NCI-H69 (cell line): Measurements from ENCODE around the gene F2.
"Not testable (repeated sequence)": the region's sequence is repeated elsewhere in the genome, so short reads cannot be mapped to it uniquely, and the experiment has no call there.

Experiments used
- DNase-seq: peaks from one replicate; lab custom pipeline; 2025; lab: John Stamatoyannopoulos, UW

F2 gene

DNA sequence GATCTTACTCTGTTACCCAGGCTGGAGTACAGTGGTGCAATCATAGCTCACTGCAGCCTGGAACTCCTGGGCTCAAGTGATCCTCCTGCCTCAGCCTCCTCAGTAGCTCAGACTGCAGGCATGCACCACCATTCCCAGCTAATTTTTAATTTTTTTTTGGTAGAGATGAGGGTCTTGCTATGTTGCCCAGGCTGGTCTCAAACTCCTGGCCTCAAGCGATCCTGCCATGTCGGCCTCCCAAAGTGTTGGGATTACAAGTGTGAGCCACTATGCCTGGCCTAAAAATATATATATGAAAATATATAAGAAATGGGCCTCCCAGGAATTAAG lies 1.2 kb upstream of the F2 start:
- DNase-seq: not testable (repeated sequence)

DNA sequence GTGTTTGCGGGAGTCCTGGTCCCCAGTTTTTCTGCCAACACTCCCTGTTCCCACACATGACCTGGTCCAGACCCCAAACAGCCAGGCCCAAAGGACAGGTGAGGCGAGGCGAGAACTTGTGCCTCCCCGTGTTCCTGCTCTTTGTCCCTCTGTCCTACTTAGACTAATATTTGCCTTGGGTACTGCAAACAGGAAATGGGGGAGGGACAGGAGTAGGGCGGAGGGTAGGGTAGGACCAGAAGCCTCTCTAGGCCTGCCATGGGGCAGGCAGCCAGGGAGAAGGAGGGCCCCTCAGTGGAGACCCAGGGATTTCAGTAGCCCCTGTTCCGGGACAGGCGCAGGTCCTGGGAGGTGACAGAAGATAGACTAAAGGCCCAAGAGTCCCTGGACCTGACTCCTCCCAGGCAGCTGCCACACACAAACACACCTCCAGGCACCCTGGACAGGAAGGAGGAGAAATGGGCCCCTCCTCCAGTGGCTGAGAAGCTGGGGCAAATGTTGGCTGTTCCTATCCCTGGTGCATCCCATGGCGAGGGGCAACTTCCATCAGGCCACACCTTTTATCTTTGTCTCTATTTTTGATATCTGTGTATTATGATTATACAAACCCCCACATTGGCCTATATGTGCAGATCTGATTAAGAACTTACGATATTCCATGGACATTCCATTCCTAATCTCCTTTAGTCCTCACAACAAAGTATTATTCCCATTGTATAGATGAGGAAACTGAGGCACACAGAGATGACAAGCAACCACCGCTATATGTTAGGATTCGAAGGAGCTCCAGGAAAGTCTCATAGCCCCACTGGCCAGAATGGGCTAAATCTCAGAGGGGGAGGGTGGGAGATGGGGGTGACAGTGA lies 626 bp upstream of the F2 start:
- DNase-seq: peak; percentile 94

DNA sequence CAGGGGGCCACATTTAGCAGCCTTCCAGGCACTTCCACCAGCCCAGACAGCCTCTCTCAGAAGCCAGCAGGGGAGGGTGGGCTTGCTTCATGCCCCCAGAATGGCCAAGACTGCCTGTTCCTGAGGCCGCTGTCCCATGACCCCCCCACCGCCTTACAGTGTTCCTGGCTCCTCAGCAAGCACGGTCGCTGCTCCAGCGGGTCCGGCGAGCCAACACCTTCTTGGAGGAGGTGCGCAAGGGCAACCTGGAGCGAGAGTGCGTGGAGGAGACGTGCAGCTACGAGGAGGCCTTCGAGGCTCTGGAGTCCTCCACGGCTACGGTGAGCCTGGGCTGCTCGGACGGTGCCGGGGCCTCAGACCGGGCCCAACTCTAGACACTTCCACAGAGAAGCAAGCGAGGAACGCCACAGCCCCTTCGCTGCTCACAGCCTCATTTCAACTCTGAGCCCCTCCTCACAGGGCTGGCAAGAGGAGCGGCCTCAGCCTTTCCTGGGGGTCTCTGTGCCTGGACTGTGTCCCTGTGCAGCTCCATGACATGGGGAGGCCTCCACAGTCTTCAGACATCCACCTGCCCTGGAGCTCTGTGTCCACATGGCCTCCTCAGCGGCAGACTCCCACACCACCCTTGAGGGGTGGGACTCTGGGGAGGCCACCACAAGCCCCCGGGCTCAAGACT lies 668 bp downstream of the F2 start:
- no peak for DNase-seq

DNA sequence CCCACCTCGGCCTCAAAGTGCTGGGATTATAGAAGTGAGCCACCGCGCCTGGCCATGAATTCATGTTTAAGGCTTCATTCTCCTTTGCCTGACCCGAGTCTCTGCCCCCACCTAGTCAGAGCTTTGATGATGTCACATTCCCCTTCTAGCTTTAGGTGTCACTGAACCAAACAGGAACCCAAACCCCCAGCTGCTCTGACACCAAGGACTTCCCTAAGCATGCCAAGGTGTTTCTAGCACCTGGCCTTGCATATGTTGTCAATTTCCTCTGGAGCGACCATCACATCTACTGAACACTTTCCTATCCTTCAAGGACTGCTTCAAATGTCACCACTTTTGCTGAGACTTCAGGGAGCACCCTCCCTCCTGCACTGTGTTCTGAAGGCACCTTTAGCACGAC lies 2.3 kb downstream of the F2 start:
- DNase-seq: no peak

DNA sequence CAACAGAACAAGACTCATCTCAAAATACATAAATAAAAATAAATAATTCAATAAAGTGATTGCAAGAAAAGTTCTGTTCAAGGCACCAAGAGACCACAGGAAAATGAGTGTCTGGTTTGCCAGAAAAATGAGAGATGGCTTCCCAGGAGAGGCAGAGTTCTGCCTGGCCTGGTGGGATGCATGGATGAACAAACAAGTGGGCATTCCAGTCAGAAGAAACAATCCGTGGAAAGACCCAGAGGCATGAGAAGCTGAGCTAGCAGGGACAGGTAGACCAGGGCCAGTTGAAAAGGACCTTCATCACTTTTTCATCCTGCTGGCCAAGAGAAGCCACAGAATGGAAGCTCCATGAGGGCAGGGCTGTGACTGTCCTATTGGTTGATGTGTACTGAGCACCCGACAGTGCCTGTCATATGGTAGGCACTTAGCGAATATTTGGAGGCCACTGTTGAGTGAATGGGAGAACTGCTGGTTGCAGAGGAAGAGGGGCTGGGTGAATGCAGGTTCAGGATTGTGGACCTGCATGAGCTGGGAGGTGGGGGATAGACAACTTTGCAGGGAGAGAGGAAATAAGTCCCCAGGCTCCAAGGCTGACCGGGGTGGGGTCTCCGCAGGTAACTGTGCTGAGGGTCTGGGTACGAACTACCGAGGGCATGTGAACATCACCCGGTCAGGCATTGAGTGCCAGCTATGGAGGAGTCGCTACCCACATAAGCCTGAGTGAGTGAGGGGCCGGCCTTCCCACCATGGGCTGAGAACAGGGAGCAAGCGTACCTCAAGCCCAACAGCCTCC lies 3.7 kb downstream of the F2 start:
- DNase-seq: no peak

DNA sequence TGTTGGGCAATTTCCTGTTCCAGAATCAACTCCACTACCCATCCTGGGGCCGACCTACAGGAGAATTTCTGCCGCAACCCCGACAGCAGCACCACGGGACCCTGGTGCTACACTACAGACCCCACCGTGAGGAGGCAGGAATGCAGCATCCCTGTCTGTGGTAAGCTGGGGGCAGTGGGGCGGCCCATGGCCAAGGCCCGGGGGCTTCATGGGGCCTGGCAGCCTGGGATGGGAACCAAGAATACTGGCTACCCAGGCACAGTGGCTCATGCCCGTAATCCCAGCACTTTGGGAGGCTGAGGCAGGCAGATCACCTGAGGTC lies 4.3 kb downstream of the F2 start:
- no peak for DNase-seq

DNA sequence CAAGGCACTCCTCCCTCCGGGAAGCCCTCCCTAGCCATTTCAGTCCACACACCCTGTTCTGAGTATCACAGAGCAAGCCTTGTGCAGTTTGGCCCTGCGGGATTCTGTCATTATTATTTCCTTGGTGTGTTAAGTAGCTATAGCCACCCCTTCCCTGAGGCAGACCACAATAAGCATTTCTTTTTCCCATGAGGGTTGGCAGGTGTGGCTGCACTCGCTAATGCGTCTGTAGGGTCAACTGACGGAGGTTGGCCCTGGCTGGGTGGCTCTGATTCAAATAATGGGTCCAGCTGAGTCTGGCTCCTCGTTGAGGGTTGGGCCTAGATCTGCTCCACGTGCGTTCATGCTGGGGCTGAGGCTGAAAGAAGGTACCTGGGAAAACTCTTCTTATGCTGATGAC lies 5.1 kb downstream of the F2 start:
- peak; percentile 99 for DNase-seq

DNA sequence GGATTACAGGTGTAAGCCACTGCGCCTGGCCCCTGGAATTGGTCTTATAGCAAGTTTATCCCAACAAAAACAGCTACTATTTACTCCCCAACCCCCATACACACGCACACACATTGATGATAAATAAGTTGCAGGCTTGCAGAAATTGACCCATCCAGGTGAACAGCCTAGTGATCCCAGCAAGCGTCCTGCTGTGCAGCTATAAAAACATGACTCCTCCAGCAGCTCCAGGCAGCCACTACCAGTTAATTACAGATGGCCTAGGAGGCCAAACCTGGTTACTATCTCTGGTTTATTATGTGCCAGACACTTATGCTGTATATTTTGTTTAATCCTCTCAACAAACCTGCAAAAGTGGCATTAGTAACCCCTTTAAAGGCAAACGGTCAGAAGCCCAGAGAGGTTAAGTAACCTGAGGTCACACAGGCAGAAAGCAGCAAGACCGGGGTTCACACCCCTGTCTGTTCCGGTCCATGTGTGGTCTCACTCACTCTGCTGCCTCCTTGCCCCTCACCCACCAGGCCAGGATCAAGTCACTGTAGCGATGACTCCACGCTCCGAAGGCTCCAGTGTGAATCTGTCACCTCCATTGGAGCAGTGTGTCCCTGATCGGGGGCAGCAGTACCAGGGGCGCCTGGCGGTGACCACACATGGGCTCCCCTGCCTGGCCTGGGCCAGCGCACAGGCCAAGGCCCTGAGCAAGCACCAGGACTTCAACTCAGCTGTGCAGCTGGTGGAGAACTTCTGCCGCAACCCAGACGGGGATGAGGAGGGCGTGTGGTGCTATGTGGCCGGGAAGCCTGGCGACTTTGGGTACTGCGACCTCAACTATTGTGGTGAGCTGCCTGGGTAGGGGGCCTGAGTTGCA lies 6.6 kb downstream of the F2 start:
- peak; percentile 80 for DNase-seq

DNA sequence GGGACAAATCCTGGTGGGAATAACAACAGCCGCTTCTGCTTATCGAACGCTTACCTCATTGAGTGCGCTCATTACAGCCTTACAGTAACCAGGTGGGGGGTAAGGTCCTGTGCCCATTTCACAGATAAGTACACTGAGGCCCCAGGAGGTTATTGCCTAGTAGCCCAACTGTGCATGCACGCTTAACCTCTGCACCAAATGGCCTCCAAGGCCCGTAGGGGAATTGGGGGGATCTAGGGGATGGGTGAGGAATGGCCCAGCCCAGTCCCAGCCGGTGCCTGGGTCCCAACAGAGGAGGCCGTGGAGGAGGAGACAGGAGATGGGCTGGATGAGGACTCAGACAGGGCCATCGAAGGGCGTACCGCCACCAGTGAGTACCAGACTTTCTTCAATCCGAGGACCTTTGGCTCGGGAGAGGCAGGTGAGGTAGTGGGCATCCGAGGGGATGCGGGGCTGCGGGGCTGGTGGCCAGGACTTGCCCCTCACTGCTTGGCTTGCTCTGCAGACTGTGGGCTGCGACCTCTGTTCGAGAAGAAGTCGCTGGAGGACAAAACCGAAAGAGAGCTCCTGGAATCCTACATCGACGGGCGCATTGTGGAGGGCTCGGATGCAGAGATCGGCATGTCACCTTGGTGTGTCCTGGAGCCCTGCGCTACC lies 7.3 kb downstream of the F2 start:
- DNase-seq: no peak

DNA sequence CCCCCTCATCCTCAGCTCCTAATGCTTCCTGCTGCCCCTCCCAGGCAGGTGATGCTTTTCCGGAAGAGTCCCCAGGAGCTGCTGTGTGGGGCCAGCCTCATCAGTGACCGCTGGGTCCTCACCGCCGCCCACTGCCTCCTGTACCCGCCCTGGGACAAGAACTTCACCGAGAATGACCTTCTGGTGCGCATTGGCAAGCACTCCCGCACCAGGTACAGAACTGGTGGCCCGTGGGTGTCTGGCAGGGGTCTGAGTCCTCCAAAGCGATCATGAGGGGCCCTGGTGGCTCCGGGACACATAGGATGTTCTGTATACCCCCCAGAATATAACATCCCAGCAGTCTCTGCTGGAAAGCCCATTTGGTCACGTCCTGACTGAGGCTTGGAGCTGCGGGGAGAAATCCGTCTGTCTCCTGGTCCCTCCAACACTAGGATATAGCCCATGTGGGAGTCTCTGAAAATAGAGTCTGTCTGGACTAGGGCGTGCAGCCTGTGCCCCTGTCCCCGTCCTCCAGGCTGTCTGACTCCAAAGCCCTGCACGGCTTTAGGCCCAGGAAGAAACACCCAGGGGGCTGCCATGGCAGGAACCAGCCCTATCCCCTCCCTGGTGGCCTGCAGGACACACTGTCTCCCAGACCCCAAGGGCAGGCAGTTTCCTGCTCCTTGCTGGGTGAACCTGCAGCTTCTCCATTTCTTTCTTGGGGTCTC lies 9.1 kb downstream of the F2 start:
- no peak for DNase-seq

DNA sequence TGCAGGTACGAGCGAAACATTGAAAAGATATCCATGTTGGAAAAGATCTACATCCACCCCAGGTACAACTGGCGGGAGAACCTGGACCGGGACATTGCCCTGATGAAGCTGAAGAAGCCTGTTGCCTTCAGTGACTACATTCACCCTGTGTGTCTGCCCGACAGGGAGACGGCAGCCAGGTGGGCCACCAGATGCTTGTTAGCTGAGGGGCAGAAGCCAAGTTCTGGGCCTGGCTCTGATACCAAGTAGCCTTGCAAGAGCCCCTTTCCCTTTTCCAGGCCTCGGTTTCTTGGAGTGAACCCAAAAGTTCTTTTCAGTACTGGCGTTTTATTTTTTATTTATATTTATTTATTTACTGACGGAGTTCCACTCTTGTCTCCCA lies 9.6 kb downstream of the F2 start:
- DNase-seq: no peak

DNA sequence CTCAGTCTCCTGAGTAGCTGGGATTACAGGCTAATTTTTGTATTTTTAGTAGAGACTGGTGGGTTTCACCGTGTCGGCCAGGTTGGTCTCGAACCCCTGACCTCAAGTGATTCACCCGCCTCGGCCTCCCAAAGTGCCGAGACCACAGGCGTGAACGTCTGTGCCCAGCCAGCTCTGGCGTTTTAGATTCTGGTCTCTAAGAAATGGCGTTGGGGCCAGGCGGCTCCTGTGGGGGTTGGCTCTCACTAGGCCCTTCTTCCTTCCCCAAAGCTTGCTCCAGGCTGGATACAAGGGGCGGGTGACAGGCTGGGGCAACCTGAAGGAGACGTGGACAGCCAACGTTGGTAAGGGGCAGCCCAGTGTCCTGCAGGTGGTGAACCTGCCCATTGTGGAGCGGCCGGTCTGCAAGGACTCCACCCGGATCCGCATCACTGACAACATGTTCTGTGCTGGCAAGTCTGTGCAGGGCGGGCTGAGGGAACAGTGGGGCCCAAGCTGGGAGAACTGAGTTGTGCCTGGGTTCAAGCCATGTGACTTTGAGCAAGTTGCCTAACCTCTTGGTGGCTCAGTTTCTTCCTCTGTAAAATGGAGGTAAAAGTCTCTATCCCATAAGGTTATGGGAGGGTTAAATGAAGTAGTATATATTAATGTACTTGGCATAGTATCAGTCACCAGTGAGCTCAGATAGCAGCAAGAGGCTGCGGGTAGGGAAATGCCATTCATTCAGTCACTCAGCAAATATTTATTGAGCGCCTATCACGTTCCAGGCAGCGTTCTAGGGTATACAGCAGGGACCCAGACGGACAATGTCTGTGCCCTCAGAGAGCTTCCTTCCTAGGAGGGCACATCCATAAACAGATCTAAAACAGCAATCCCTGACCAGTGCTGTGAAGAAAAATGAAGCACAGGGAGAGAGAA lies 10.4 kb downstream of the F2 start:
- DNase-seq: no peak

DNA sequence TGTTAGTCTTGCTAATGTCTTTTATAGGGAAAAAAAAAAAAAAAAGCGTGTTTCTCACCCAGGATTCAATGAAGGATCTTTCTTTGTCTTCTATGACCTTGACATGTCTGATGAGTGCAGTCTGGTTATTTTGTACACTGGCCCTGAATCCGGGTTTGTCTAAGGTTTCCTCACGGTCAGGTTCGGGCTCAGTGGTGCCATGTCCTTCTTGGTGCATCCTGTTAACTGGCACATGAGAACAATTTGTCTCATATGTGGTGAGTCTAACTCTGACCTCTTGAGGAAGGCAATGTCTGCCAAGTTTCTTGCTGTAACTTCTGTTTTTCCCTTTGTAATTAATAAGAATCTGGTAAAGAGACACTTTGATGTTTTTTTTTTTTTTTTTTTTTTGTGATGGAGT lies 12.5 kb downstream of the F2 start:
- DNase-seq: no peak

DNA sequence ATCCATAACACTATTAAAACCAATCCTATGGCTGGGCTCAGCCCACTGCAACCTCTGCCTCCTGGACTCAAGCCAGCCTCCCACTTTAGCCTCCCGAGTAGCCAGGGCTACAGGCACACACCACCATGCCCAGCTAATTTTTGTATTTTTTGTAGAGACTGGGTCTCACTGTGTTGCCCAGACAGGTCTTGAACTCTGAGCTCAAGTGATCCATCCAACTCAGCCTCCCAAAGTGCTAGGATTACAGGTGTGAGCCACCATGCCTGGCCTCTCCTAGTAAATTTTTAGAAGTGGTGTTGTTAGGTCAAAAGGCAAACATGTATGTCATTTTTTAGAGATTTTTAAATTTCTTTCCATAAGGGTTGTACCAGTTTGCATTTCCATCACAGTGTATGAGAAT lies 14.2 kb downstream of the F2 start:
- DNase-seq: no peak

DNA sequence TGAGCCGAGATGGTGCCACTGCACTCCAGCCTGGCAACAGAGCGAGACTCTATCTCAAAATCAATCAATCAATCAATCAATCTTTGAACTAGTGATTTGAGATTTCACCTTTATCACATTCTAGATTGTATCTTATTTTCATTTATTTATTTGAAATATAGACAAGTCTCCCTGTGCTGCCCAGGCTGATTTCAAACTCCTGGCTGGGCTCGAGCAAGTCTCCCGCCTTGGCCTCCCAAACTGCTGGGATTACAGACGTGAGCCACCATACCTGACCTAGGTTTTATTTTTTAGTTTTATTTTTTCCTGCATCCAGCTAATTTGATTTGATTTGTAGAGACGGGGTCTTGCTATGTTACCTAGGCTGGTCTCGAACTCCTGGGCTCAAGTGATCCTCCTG lies 17.1 kb downstream of the F2 start:
- DNase-seq: no peak

DNA sequence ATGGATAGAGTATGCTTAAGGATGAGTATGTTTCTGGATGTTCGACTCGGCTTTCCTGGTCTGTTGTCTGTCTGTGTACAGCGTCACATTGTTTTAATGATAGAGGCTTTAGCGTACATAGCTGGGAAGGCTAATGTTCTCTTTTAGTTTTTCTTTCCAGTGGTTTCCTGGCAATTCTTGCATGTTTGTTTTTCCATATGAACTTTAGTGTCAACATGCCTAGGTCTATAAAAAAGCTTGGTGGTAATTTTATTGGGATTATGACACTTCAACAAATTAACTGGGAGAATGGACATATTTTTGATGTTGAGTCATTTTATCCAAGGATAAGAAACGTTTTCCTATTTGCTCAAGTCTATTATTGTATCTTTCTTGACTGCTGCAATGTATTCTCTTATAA lies 17.6 kb downstream of the F2 start:
- no peak for DNase-seq

DNA sequence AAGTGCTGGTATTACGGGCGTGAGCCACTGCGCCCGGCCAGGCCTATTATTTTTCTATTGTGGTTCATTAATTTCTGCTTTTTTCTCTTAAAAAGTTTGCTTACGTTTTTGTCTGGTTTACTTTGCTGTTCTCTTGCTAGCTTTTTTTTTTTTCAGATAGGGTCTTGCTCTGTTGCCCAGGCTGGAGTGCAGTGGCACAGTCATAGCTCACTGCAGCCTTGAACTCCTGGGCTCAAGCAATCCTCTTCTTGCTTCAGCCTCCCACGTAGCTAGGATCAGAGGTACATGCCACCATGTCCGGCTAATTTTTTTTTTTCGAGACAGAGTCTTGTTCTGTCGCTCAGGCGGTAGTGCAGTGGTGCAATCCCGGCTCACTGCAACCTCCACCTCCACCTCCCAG lies 18.7 kb downstream of the F2 start:
- no peak for DNase-seq

DNA sequence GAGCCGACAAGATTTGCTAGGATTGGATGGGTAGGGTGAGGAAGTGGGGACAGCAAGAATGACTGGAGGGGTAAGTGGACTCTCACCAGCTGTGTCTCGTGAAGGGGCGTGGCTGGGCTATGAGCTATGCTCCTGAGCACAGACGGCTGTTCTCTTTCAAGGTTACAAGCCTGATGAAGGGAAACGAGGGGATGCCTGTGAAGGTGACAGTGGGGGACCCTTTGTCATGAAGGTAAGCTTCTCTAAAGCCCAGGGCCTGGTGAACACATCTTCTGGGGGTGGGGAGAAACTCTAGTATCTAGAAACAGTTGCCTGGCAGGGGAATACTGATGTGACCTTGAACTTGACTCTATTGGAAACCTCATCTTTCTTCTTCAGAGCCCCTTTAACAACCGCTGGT lies 19.9 kb downstream of the F2 start:
- DNase-seq: peak; percentile 14

DNA sequence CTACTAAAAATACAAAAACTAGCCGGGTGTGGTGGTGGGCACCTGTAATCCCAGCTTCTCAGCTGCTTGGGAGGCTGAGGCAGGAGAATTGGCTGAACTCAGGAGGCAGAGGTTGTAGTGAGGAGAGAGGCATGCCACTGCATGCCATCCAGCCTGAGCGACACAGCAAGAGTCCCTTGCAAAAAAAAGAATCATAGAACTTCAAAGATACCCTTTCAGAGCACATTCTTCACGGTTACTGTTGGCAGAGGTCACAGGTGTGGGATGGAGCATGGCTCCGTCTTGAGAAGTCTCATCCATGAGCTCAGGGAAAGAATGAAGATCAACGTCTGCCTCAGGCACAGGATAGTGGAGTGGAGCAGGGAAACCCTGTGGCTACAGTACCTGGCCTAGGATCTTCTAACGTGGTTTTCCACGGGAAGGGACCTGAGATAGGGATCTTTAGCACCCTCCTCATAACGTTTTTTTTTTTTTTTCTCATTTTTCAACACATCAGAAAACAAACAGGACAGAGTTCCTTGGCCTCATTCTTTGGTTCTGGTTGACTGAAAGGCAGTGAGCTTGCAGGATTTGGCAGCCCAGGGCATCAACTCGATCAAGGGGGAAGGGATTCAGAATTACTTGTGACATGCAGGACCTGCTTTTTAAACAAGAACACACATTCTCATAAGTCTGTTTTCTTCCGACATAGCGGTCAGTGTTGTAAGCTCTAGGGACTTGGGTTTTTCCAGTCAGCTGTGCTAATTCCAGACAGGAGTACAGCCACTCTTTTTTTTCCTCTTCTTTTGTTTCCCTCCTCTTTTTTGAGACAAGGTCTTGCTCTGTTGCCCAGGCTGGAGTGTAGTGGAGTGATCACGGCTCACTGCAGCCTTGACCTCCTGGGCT lies 22.8 kb downstream of the F2 start:
- DNase-seq: no peak
